GM12873 (cell line): ENCODE measurements around the gene BEX1.

ENCODE experiments used
- TF ChIP-seq, protein P1 (sequence below): IDR thresholded peaks from 2 replicates; pipeline ENCODE4 v1.5.1; 2012; ENCODE audit warnings: low read depth, mild to moderate bottlenecking, moderate library complexity, low read length, control low read depth; ENCODE audit not compliant: insufficient read depth; ENCODE audit errors: missing control alignments

Gene BEX1

DNA sequence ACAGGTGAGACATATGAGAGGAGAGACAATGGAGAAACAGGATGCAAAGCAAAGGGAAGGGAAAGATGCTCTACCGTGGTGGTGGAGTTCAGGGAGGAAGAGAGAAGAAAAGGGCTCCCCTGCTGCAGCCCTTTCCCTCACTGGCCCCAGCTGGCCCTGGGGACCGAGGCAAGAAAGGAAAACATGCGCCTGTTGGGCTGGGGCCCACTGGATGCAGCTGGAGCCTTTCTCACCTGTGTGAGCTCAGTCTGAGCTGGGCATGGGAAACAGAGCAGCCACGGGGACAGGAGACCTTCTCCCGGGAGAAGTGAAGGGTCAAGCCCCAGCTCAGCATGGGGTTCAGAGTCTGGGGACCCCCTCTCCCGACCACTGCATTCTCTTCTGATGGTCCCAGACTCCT lies 17.1 kb upstream of the BEX1 start:
- TF ChIP-seq, protein P1, sequence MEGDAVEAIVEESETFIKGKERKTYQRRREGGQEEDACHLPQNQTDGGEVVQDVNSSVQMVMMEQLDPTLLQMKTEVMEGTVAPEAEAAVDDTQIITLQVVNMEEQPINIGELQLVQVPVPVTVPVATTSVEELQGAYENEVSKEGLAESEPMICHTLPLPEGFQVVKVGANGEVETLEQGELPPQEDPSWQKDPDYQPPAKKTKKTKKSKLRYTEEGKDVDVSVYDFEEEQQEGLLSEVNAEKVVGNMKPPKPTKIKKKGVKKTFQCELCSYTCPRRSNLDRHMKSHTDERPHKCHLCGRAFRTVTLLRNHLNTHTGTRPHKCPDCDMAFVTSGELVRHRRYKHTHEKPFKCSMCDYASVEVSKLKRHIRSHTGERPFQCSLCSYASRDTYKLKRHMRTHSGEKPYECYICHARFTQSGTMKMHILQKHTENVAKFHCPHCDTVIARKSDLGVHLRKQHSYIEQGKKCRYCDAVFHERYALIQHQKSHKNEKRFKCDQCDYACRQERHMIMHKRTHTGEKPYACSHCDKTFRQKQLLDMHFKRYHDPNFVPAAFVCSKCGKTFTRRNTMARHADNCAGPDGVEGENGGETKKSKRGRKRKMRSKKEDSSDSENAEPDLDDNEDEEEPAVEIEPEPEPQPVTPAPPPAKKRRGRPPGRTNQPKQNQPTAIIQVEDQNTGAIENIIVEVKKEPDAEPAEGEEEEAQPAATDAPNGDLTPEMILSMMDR = no peak

DNA sequence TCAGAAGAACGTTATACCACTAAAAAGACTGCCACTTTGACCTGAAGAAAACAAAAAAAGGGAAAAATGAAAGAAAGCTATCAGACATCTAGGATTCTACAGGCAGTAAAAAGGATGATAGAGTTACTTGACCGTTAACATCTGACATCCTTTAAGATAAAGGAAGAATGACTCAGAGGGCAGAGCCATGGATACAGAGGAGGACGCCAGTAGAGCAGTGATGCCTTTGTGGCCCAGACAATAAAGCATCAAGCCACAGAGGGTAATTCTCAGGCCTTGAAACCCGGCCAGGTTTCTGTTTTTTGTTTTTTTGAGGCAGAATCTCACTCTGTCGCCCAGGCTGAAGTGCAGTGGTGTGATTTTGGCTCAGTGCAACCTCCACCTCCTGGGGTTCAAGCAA lies 9.5 kb upstream of the BEX1 start:
- TF ChIP-seq, protein P1 = no peak

DNA sequence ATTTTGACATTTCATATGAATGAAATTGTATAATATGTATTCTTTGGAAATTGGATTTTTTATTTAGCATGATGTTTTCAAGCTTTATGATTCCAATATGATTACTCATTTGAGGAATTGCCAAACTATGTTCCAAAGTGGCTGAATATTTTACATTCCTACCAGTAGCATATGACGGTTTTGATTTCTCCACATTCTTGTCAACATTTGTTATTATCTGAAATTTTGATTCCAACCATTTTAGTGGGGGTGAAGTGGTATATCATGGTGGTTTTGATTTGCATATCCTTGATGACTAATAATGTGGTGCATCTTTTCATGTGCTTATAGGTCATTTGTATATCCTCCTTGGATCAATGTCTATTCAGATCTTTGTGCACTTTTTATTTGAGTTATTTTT lies 2.6 kb upstream of the BEX1 start:
- TF ChIP-seq, protein P1 = no peak

DNA sequence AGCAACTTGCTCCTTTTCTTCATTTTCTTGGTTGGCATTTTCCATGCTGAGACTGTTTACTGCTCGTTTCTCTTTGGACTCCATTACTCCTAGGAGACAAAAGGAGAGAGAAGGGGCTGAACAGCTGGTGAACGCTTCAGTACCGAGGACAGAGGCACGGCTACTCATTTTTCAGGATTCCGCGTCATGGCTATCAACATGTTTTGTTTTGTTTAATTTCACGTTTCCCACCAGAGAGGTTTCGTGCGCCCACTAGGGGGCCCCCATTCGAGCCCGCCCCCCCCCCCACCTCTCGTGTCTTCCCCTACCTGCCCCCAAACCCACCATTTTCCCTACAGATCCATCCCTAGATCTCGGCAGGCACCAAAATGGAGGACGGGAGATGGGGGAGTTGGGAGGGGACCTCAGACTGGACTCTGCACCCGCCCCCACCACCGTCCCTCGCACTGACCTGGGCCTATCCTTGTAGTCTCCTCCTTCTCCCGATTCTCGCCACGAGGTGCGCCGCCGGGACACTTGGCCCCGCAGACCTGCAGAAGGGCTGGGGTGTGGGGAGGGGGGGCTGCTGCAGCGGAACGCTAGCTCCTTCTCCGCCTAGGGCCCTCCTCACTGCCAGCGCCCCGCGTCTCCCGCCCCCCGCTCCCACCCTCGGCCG lies 653 bp downstream of the BEX1 start:
- TF ChIP-seq, protein P1 = no peak

DNA sequence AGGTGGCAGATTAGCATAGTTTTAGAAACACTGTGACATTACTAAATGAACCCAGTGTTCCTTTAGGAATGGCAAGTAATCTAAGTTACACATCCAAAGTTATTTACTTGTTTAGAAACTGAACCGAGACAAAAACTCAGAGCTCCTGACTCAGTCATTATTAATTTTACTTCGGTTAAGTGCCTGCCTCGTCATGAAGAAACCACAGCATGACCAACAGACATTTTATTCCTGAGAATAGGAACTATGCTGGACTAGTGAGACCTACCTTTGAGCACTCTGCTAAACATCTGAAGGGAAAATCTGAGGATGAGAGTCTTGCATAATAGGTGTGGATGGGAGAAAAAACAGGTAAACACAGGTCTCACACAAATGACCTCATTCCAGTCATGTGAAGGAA lies 2.5 kb downstream of the BEX1 start:
- TF ChIP-seq, protein P1 = no peak

DNA sequence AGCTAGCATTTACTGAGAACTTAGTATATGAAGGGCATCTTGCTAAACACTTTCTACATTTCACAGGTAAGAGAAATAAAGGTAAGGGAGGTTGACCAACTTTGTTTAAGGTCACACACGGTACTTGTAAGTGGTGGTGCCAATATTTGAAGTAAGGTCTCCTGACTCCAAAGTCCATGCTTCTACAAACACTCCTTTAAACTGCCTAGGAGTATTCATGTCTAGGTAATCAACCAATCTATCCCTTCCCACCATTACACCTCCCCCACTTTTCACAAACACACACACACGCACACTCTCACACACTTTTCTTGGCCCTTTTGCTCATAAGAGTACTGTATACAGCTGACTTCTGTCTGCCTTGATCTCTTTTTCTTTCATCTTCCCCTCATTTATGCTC lies 7.1 kb downstream of the BEX1 start:
- TF ChIP-seq, protein P1 = no peak

DNA sequence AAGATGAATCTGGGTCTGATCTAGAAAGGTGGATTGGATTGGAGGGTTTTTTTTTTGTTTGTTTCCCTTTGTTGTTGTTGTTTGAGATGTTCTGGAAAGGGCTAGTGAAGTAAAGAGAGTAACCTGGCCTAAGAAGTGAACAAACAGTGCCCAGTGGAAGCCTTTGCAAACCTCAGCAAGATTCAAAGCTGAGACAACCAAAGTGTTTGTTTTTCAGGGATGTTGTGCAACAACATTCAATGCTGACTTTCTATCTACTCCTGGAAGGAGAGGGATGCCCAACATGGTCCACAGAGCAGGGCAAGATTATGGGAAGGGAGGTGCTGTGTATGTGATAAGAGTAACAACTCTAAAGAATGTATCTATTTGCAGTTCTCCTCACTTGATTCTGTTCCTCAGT lies 11.3 kb downstream of the BEX1 start:
- TF ChIP-seq, protein P1 = no peak
